ENCODE data around the gene ATF7IP2. TPM values are rescaled to one million over a fixed set of nuclear protein-coding genes. Genes with fewer than 3 reads are reported as not detected.
A peak's percentile ranks its signal among the peaks of the same experiment; 100 is the strongest.

The ATF7IP2 gene
- total RNA-seq, 1 experiment from 2014 or later, result 25.2 TPM

DNA sequence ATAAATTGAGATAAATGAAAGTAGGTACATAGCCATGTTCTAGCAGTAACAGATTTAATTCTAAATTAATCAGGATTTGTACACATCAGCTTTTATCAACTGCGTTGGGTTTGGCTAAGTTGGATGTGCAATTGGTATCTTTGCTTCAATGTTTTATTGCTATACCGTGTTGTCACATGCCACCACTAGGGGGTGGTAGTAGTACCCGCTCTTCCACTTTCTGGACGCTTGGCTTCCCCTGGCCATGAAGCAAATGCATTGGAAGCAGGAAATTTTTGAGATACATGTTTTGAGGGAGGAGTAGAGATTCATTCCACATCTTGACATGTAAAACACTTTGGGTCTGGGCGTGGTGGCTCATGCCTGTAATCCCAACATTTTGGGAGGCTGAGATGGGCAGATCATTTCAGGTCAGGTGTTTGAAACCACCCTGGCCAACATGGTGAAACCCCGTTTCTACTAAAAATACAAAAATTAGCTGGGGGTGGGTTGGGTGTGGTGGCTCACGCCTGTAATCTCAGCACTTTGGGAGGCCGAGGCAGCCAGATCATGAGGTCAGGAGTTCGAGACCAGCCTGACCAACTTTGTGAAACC lies 135.9 kb downstream of the ATF7IP2 start:
- TF ChIP-seq POLR2AphosphoS5 (IDR thresholded peaks at IDR 0.05; ENCODE audit: low read depth, low read length) (no peak), SIN3A (IDR thresholded peaks at IDR 0.05; ENCODE audit: borderline replicate concordance, insufficient read depth, low read depth, low read length) (no peak)
- TF ChIP-seq, protein P1, sequence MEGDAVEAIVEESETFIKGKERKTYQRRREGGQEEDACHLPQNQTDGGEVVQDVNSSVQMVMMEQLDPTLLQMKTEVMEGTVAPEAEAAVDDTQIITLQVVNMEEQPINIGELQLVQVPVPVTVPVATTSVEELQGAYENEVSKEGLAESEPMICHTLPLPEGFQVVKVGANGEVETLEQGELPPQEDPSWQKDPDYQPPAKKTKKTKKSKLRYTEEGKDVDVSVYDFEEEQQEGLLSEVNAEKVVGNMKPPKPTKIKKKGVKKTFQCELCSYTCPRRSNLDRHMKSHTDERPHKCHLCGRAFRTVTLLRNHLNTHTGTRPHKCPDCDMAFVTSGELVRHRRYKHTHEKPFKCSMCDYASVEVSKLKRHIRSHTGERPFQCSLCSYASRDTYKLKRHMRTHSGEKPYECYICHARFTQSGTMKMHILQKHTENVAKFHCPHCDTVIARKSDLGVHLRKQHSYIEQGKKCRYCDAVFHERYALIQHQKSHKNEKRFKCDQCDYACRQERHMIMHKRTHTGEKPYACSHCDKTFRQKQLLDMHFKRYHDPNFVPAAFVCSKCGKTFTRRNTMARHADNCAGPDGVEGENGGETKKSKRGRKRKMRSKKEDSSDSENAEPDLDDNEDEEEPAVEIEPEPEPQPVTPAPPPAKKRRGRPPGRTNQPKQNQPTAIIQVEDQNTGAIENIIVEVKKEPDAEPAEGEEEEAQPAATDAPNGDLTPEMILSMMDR (IDR thresholded peaks at IDR 0.05), result peak; percentile 90
- Histone ChIP-seq H3K9me3 (ENCODE audit: control insufficient read depth, insufficient read depth, low read depth, low read length) (no peaks in the 10 kb centered on the region), H3K36me3 (ENCODE audit: control insufficient read depth, insufficient read depth, low read length) (no peaks in the 10 kb centered on the region), H3K4me3 (ENCODE audit: low read depth in 2 of 2, low read length in 2 of 2) (no peak overlapping the region), H3K4me1 (ENCODE audit: control insufficient read depth, insufficient read depth, low read length) (no peaks in the 10 kb centered on the region), H3K27me3 (ENCODE audit: control insufficient read depth, insufficient read depth, low read length) (no peaks in the 10 kb centered on the region), H3K27ac (ENCODE audit: low read length) (no peak overlapping the region)
- ChIA-PET CTCF (interaction anchor here (0.6 to 1.1 kb wide), 2 partner anchors 216 to 1560 kb away, joined by 4 to 11 read pairs; no protein-coding TSS in a partner anchor), POLR2A (no interaction called here)
- DNase-seq (ENCODE audit: low read depth, low spot score) (peak; percentile 52), ATAC-seq (peak; percentile 88)
- intact Hi-C loops (cut with micrococcal nuclease; ENCODE audit: unreplicated experiment), result loop anchor here (10.0 kb wide), 2 partner anchors 63 to 393 kb away; partner anchors contain the start of gene EMP2
- BruUV-seq (replicated peaks), result no TSS peak
- in situ Hi-C loops (cut with HindIII; ENCODE audit: low pct_unique_long_range_greater_than_20kb, low sequenced_read_pairs), result no loop called here

DNA sequence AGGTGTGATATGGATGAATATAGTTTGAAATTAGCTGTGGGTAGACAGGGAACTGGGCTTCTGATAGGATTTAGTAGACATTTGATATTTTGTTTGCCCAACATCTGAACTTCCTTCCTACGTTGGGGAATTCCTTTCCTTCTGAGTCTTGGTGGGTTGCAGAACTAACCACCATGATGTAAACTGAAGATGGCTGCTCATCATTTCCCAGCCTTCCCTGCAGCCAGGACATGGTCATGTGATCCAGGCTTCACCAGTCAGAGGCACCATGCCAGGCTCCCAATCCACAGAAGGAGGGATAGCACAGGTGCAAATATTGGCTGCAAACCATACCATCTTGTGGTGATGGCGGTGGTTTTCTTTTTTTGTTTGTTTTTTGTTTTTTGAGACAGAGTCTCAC lies 137.1 kb downstream of the ATF7IP2 start:
- ATAC-seq (no peak), DNase-seq (ENCODE audit: low read depth, low spot score) (no peak)
- TF ChIP-seq, protein P2, sequence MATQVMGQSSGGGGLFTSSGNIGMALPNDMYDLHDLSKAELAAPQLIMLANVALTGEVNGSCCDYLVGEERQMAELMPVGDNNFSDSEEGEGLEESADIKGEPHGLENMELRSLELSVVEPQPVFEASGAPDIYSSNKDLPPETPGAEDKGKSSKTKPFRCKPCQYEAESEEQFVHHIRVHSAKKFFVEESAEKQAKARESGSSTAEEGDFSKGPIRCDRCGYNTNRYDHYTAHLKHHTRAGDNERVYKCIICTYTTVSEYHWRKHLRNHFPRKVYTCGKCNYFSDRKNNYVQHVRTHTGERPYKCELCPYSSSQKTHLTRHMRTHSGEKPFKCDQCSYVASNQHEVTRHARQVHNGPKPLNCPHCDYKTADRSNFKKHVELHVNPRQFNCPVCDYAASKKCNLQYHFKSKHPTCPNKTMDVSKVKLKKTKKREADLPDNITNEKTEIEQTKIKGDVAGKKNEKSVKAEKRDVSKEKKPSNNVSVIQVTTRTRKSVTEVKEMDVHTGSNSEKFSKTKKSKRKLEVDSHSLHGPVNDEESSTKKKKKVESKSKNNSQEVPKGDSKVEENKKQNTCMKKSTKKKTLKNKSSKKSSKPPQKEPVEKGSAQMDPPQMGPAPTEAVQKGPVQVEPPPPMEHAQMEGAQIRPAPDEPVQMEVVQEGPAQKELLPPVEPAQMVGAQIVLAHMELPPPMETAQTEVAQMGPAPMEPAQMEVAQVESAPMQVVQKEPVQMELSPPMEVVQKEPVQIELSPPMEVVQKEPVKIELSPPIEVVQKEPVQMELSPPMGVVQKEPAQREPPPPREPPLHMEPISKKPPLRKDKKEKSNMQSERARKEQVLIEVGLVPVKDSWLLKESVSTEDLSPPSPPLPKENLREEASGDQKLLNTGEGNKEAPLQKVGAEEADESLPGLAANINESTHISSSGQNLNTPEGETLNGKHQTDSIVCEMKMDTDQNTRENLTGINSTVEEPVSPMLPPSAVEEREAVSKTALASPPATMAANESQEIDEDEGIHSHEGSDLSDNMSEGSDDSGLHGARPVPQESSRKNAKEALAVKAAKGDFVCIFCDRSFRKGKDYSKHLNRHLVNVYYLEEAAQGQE (IDR thresholded peaks at IDR 0.05; ENCODE audit: insufficient read depth in 1 of 2, low read depth in 2 of 2, low read length in 1 of 2), result no peak
- TF ChIP-seq TCF7L2 (IDR thresholded peaks at IDR 0.05; ENCODE audit: low read depth, low read length), result no peak
- TF ChIP-seq POLR2AphosphoS5 (IDR thresholded peaks at IDR 0.05; ENCODE audit: low read depth, low read length), result no peak
- TF ChIP-seq, protein P1 (IDR thresholded peaks at IDR 0.05), result no peak
- TF ChIP-seq SIN3A (IDR thresholded peaks at IDR 0.05; ENCODE audit: borderline replicate concordance, insufficient read depth, low read depth, low read length), result no peak
- in situ Hi-C loops (cut with HindIII; ENCODE audit: low pct_unique_long_range_greater_than_20kb, low sequenced_read_pairs), result no loop called here
- Histone ChIP-seq H3K9me3 (ENCODE audit: control insufficient read depth, insufficient read depth, low read depth, low read length) (no peaks in the 10 kb centered on the region), H3K27me3 (ENCODE audit: control insufficient read depth, insufficient read depth, low read length) (no peaks in the 10 kb centered on the region), H3K4me3 (ENCODE audit: low read depth in 2 of 2, low read length in 2 of 2) (no peak overlapping the region), H3K36me3 (ENCODE audit: control insufficient read depth, insufficient read depth, low read length) (no peaks in the 10 kb centered on the region), H3K4me1 (ENCODE audit: control insufficient read depth, insufficient read depth, low read length) (no peaks in the 10 kb centered on the region), H3K27ac (ENCODE audit: low read length) (no peak overlapping the region)
- intact Hi-C loops (cut with micrococcal nuclease; ENCODE audit: unreplicated experiment), result loop anchor here (10.0 kb wide), 2 partner anchors 62 to 392 kb away; partner anchors contain the start of gene EMP2
- no TSS peak for BruUV-seq (replicated peaks)
- ChIA-PET POLR2A (no interaction called here), CTCF (interaction anchor here (0.5 to 1.1 kb wide), 4 partner anchors 213 to 1220 kb away, joined by 3 to 11 read pairs (median 5); no protein-coding TSS in a partner anchor)
